Gastrocnemius medialis (tissue), 4 donors: ENCODE data around the gene NTM.

Experiments used
- POLR2A ChIP-seq, 2 donors: fragments of 450-650 bp; IDR thresholded peaks; one replicate each; pipeline ENCODE4 v1.6.1; 2017; ENCODE audit warnings: antibody characterized with exemption in 2 of 2, mild to moderate bottlenecking in 2 of 2, moderate library complexity in 2 of 2
- TF ChIP-seq, protein P1 (sequence below), 5 experiments: fragments of 450-650 bp in 3 of 5; fragments of 200-600 bp in 2 of 5; sonication (generic) in 2 of 5; IDR thresholded peaks in 4 of 5; conservative IDR thresholded peaks in 1 of 5; 1 replicate in 4 of 5; 2 replicates in 1 of 5; pipeline ENCODE4 v1.5.1; 2016 to 2019; ENCODE audit warnings: antibody characterized with exemption in 5 of 5, mild to moderate bottlenecking in 3 of 5, moderate library complexity in 3 of 5

DNA sequence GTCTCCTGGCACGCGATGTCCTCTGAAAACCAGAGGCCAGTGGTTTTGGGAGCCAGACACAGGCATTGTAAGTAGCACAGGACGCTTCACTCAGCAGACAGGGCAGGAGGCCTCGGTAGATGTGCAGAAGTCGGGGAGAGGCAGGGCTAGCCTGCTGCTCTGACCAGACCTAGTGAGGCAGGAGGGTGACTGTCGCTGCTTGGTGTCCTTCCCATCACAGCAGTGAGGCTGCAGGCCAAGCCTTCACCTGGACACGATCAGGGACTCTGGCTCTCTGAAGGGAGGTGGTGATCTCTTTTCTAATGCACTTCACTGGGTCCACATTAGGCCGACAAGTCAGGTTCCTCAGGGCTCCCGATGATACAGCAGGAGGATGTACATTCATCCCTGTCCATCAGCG, 583.7 kb downstream of the NTM start:
- TF ChIP-seq, protein P1, sequence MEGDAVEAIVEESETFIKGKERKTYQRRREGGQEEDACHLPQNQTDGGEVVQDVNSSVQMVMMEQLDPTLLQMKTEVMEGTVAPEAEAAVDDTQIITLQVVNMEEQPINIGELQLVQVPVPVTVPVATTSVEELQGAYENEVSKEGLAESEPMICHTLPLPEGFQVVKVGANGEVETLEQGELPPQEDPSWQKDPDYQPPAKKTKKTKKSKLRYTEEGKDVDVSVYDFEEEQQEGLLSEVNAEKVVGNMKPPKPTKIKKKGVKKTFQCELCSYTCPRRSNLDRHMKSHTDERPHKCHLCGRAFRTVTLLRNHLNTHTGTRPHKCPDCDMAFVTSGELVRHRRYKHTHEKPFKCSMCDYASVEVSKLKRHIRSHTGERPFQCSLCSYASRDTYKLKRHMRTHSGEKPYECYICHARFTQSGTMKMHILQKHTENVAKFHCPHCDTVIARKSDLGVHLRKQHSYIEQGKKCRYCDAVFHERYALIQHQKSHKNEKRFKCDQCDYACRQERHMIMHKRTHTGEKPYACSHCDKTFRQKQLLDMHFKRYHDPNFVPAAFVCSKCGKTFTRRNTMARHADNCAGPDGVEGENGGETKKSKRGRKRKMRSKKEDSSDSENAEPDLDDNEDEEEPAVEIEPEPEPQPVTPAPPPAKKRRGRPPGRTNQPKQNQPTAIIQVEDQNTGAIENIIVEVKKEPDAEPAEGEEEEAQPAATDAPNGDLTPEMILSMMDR (IDR thresholded peaks at IDR 0.05 in 4 of 5, conservative IDR thresholded peaks at IDR 0.05 in 1 of 5): no peak
- no peak for TF ChIP-seq POLR2A (IDR thresholded peaks at IDR 0.05)
